H1 (cell line): ENCODE results near the gene CDC45. TPM values are rescaled to one million over a fixed set of nuclear protein-coding genes. Genes with fewer than 3 reads are reported as not detected.

Experiments used
- CTCF ChIA-PET: fragments of 300-600 bp; sonication (Branson Sonifier 250); formaldehyde crosslinking; loops from one replicate; lab custom pipeline; 2021; ENCODE audit not compliant: partially characterized antibody; lab: Charles Lee
- POLR2A ChIA-PET: fragments of 300-600 bp; sonication (Branson Sonifier 250); formaldehyde crosslinking; loops from one replicate; lab custom pipeline; 2021; ENCODE audit warnings: inconsistent platforms; ENCODE audit not compliant: partially characterized antibody; lab: Charles Lee
- DNase-seq, 2 experiments: peaks; one replicate each; pipeline versions ENCODE4 v3.0.0 to v3.0.0-alpha.2; 2010 to 2022; ENCODE audit warnings: low spot score in 2 of 2, low read depth in 1 of 2, mixed read lengths in 1 of 2
- FAIRE-seq: peaks from 2 replicates; lab custom pipeline; 2011; peaks lifted over from hg19 to GRCh38; lab: Jason Lieb, UNC
- H2AFZ ChIP-seq: 2 replicates; pipeline ENCODE4 v1.8.1; 2012; ENCODE audit warnings: low read length, inconsistent platforms
- H2AK5ac ChIP-seq: 2 replicates; pipeline ENCODE4 v1.6.1; 2013; ENCODE audit warnings: low read depth, low read length
- H2BK120ac ChIP-seq: replicated peaks from 2 replicates; pipeline ENCODE3; 2013; ENCODE audit warnings: low read depth, low read length, inconsistent platforms
- H2BK12ac ChIP-seq: 2 replicates; pipeline ENCODE4 v1.6.1; 2013; ENCODE audit warnings: low read depth, low read length
- H2BK15ac ChIP-seq: 2 replicates; pipeline ENCODE4 v1.6.1; 2013; ENCODE audit warnings: low read length
- H2BK20ac ChIP-seq: 2 replicates; pipeline ENCODE4 v1.6.1; 2013; ENCODE audit warnings: low read length
- H2BK5ac ChIP-seq: 2 replicates; pipeline ENCODE4 v1.6.1; 2013; ENCODE audit warnings: low read depth, low read length
- H3K14ac ChIP-seq: 2 replicates; pipeline ENCODE4 v1.6.1; 2013; ENCODE audit warnings: inconsistent platforms; ENCODE audit not compliant: insufficient read length
- H3K18ac ChIP-seq: 2 replicates; pipeline ENCODE4 v1.6.1; 2013; ENCODE audit warnings: low read length; ENCODE audit errors: extremely low read depth
- H3K23ac ChIP-seq: 2 replicates; pipeline ENCODE4 v1.6.1; 2013; ENCODE audit warnings: inconsistent platforms; ENCODE audit not compliant: insufficient read length
- H3K23me2 ChIP-seq: 2 replicates; pipeline ENCODE4 v1.6.1; 2013; ENCODE audit warnings: low read depth, low read length
- H3K27ac ChIP-seq: 2 replicates; pipeline ENCODE4 v1.6.1; 2011; ENCODE audit warnings: low read depth, low read length, inconsistent platforms
- H3K27me3 ChIP-seq, 4 experiments: replicated peaks in 1 of 4; 1 replicate in 1 of 4; 2 replicates in 3 of 4; pipeline versions ENCODE4 v1.6.1 to v1.8.1; 2011 to 2013; ENCODE audit warnings: low read length in 3 of 4, mild to moderate bottlenecking in 3 of 4, inconsistent platforms in 2 of 4, mixed read lengths in 2 of 4, moderate library complexity in 1 of 4; ENCODE audit not compliant: control insufficient read depth in 3 of 4, insufficient read depth in 3 of 4; ENCODE audit errors: extremely low read depth in 1 of 4
- H3K36me3 ChIP-seq, 4 experiments: 2 replicates each; pipeline versions ENCODE4 v1.6.1 to v1.8.1; 2011 to 2013; ENCODE audit warnings: mild to moderate bottlenecking in 4 of 4, low read length in 3 of 4, moderate library complexity in 2 of 4, control low read depth in 1 of 4, inconsistent platforms in 1 of 4; ENCODE audit not compliant: insufficient read depth in 4 of 4, control insufficient read depth in 2 of 4
- H3K4ac ChIP-seq: replicated peaks from 2 replicates; pipeline ENCODE3; 2013; ENCODE audit warnings: low read length, low read depth, mixed read lengths, inconsistent platforms; ENCODE audit not compliant: insufficient read length
- H3K4me1 ChIP-seq, 4 experiments: replicated peaks in 1 of 4; 1 replicate in 1 of 4; 2 replicates in 3 of 4; pipeline versions ENCODE4 v1.6.1 to v1.8.1; 2011 to 2013; ENCODE audit warnings: low read length in 3 of 4, inconsistent platforms in 2 of 4, mixed read lengths in 1 of 4; ENCODE audit not compliant: insufficient read depth in 4 of 4, control insufficient read depth in 3 of 4
- H3K4me2 ChIP-seq, 2 experiments: 2 replicates each; pipeline versions ENCODE4 v1.6.1 to v1.8.1; 2011 to 2013; ENCODE audit warnings: low read depth in 2 of 2, low read length in 2 of 2, control low read depth in 1 of 2, inconsistent platforms in 1 of 2, mild to moderate bottlenecking in 1 of 2; ENCODE audit not compliant: insufficient read depth in 1 of 2
- H3K4me3 ChIP-seq, 4 experiments: fragments of 200-600, 300-600 bp in 1 of 4; sonication (generic), shearing (Covaris generic), sonication (Bioruptor Twin) in 1 of 4; 2 replicates each; pipeline versions ENCODE4 v1.5.1 to v1.8.1; 2011 to 2016; ENCODE audit warnings: low read length in 4 of 4, low read depth in 3 of 4, control low read depth in 2 of 4, inconsistent platforms in 2 of 4, mild to moderate bottlenecking in 2 of 4, mixed read lengths in 1 of 4, moderate library complexity in 1 of 4; ENCODE audit not compliant: insufficient read depth in 2 of 4; ENCODE audit errors: extremely low read depth in 1 of 4
- H3K56ac ChIP-seq: replicated peaks from 2 replicates; pipeline ENCODE3; 2013; ENCODE audit warnings: low read depth, mild to moderate bottlenecking, mixed read lengths, low read length, inconsistent platforms; ENCODE audit not compliant: insufficient read length
- H3K79me1 ChIP-seq: 2 replicates; pipeline ENCODE4 v1.6.1; 2013; ENCODE audit warnings: low read depth, low read length, control low read depth
- H3K79me2 ChIP-seq, 2 experiments: 2 replicates each; pipeline versions ENCODE4 v1.6.1 to v1.8.1; 2012 to 2013; ENCODE audit warnings: low read length in 2 of 2, mild to moderate bottlenecking in 2 of 2, inconsistent platforms in 1 of 2; ENCODE audit not compliant: insufficient read depth in 2 of 2, control insufficient read depth in 1 of 2
- H3K9ac ChIP-seq, 4 experiments: replicated peaks in 1 of 4; 1 replicate in 1 of 4; 2 replicates in 3 of 4; pipeline versions ENCODE4 v1.6.1 to v1.8.1; 2011 to 2013; ENCODE audit warnings: low read depth in 3 of 4, low read length in 3 of 4, control low read depth in 2 of 4, mild to moderate bottlenecking in 2 of 4, moderate library complexity in 2 of 4, inconsistent platforms in 1 of 4; ENCODE audit errors: extremely low read depth in 1 of 4
- H3K9me3 ChIP-seq, 2 experiments: 2 replicates each; pipeline versions ENCODE4 v1.6.1 to v1.8.1; 2012 to 2013; ENCODE audit warnings: mild to moderate bottlenecking in 2 of 2, moderate library complexity in 2 of 2, control low read depth in 1 of 2, inconsistent platforms in 1 of 2, low read depth in 1 of 2, low read length in 1 of 2, mixed read lengths in 1 of 2; ENCODE audit not compliant: insufficient read depth in 2 of 2
- H4K20me1 ChIP-seq, 2 experiments: replicated peaks in 1 of 2; 2 replicates each; pipeline versions ENCODE3 to v1.8.1; 2011 to 2013; ENCODE audit warnings: inconsistent platforms in 2 of 2, low read length in 2 of 2, mild to moderate bottlenecking in 1 of 2; ENCODE audit not compliant: insufficient read depth in 2 of 2, control insufficient read depth in 1 of 2
- H4K5ac ChIP-seq: 2 replicates; pipeline ENCODE4 v1.6.1; 2013; ENCODE audit warnings: low read length, low read depth, mixed read lengths, inconsistent platforms; ENCODE audit not compliant: insufficient read length
- H4K8ac ChIP-seq: 2 replicates; pipeline ENCODE4 v1.8.0; 2013; ENCODE audit warnings: mild to moderate bottlenecking, moderate library complexity, low read length, inconsistent platforms; ENCODE audit not compliant: insufficient read depth; ENCODE audit errors: extremely low read depth
- H4K91ac ChIP-seq: replicated peaks from 2 replicates; pipeline ENCODE3; 2013; ENCODE audit warnings: low read length, mixed read lengths, inconsistent platforms; ENCODE audit not compliant: insufficient read length
- CHD1 ChIP-seq: IDR thresholded peaks from 2 replicates; pipeline ENCODE4 v1.6.1; 2012; ENCODE audit warnings: low read depth, low read length, improper control_type of control experiment
- HDAC6 ChIP-seq: IDR thresholded peaks from one replicate; pipeline ENCODE4 v1.7.1; 2012; ENCODE audit warnings: low read depth, mild to moderate bottlenecking, inconsistent platforms, low read length, moderate library complexity
- JUND ChIP-seq: IDR thresholded peaks from 2 replicates; pipeline ENCODE4 v1.6.1; 2011; ENCODE audit warnings: mild to moderate bottlenecking, improper control_type of control experiment, low read length
- NANOG ChIP-seq: IDR thresholded peaks from 2 replicates; pipeline ENCODE4 v1.6.1; 2011; ENCODE audit warnings: low read length, low read depth, mild to moderate bottlenecking, inconsistent platforms; ENCODE audit not compliant: insufficient read depth, poor library complexity, severe bottlenecking
- POU5F1 ChIP-seq: IDR thresholded peaks from 2 replicates; pipeline ENCODE4 v1.6.1; 2011; ENCODE audit warnings: low read depth, mild to moderate bottlenecking, low read length, moderate library complexity
- SIN3A ChIP-seq, 2 experiments: IDR thresholded peaks in 1 of 2; conservative IDR thresholded peaks in 1 of 2; 2 replicates each; pipeline ENCODE4 v1.6.1; 2011 to 2012; ENCODE audit warnings: low read length in 2 of 2, improper control_type of control experiment in 1 of 2, low read depth in 1 of 2, mild to moderate bottlenecking in 1 of 2
- WGBS, 2 experiments: shearing (Covaris generic) in 1 of 2; methylation state at CpG; one replicate each; pipeline versions ENCODE4 v1.1.6 to v1.1.7; 2013 to 2015; ENCODE audit warnings: low lambda C conversion rate in 2 of 2, mixed read lengths in 2 of 2, inconsistent platforms in 1 of 2, low coverage in 1 of 2, missing lambda C conversion rate in 1 of 2; ENCODE audit not compliant: insufficient replicate concordance in 2 of 2, insufficient coverage in 1 of 2, insufficient read length in 1 of 2; ENCODE audit errors: extremely low coverage in 1 of 2, missing lambda C conversion rate in 1 of 2; 5-methylcytosine and 5-hydroxymethylcytosine counted together
- polyA plus RNA-seq, 7 experiments: library from polyadenylated mRNA; depleted of rRNA in 3 of 7; stranded (reverse) in 5 of 7; unstranded in 2 of 7; fragments of >200 nt in 5 of 7; fragments of 200-250 nt in 2 of 7; gene quantifications; 1 replicate in 5 of 7; 2 replicates in 1 of 7; 4 replicates in 1 of 7; pipeline versions ENCODE4 v1.2.1 to v1.2.3, GENCODE V29; 2011 to 2013; ENCODE audit warnings: missing spikeins in 2 of 7, mixed read lengths in 2 of 7
- total RNA-seq: library from RNA; stranded (reverse); fragmentation: NEBNext Ultra II Directional; extraction: Animal tissue kit (Norgen Biotek cat#: 25700); gene quantifications from 2 replicates; pipeline ENCODE4 v1.2.1, GENCODE V29; 2021

Gene CDC45
- total and polyA plus RNA-seq, 2 of the 8 experiments (the other 6 are each of a cell fraction or from before 2014, with no cell fraction given), result 31.9 to 37.7 TPM

DNA sequence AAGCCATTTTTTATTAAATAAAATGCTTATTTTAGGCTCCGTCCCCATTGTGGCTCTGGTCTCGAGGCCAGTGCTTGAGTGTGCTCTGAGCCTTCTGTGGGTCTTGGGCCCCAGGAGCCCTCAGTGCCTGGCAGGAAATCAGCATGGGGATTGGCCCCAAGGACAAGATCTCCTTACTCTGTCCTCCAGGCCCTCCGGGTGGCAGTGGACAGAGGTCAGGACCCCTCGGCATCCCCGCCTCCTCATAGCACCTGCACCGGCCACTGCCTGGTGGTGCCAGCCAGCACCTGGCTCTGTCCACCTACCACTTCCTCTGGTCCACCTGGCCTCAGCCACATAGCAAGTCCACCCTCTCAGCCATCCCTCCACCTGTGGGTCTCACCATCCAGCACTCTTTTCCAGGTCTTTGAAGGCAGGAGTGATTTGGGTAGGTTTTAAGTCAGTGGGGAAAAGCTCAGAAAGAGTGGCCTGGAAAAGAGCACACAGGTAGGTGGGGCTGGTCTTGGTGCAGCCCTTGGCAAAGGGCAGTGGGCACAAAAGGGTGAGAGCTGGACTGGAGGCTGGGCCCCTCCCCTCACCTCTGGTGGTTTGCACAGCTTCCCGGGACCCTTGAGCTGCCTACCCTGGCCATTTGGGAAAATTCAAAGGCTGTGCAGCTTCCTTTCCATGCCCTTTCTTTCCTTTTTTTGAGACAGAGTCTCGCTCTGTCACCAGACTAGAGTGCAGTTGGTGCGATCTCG lies 41.0 kb downstream of the CDC45 start:
- Histone ChIP-seq H3K9ac (no peak overlapping the region), H3K4me2 (no peak overlapping the region), H4K5ac (no peak overlapping the region), H3K4me1 (peaks cover 0 to 15% (median 13%) of the 10 kb centered on the region in 4 experiments; a peak in 6 of 7 replicates), H3K27ac (no peak overlapping the region), H3K23ac (no peak overlapping the region), H2BK20ac (no peak overlapping the region), H3K9me3 (no peaks in the 10 kb centered on the region), H4K91ac (no peak overlapping the region), H2BK5ac (no peak overlapping the region), H4K8ac (no peak overlapping the region), H2AFZ (no peak overlapping the region), H3K27me3 (peaks cover 0 to 40% (median 32%) of the 10 kb centered on the region in 4 experiments; a peak in 6 of 7 replicates), H3K79me1 (no peaks in the 10 kb centered on the region), H3K4me3 (no peak overlapping the region), H3K18ac (no peak overlapping the region), H3K14ac (no peak overlapping the region), H3K79me2 (no peaks in the 10 kb centered on the region), H3K23me2 (peaks cover 16% of the 10 kb centered on the region; the same call in 1 of the 2 replicates), H2BK120ac (no peak overlapping the region), H3K56ac (no peak overlapping the region), H2BK15ac (no peak overlapping the region), H3K4ac (no peak overlapping the region), H2BK12ac (no peak overlapping the region), H4K20me1 (peaks cover 0 to 16% of the 10 kb centered on the region in 2 experiments)
- POLR2A ChIA-PET, result interaction anchor here (1.2 to 1.3 kb wide), 2 partner anchors 11 to 25 kb away, joined by 3 to 5 read pairs; no protein-coding TSS in a partner anchor
- 92% methylated on average over 10 of the region's 10 CpGs; no CpG with 5 or more reads in 1 of the 2 experiments for WGBS, 2 experiments
- CTCF ChIA-PET, result interaction anchor here (0.6 to 1.7 kb wide), 4 partner anchors 12 to 219 kb away, joined by 3 to 4 read pairs (median 3); no protein-coding TSS in a partner anchor
- DNase-seq (no peak), FAIRE-seq (no peak)
- no peak for TF ChIP-seq POU5F1
- TF ChIP-seq SIN3A (conservative IDR thresholded peaks at IDR 0.05 in 1 of 2, IDR thresholded peaks at IDR 0.05 in 1 of 2; ENCODE audit: low read depth in 1 of 2, low read length in 2 of 2), result no peak
- TF ChIP-seq JUND, result no peak
- no peak for TF ChIP-seq NANOG
- TF ChIP-seq CHD1, result no peak
- TF ChIP-seq HDAC6, result no peak
- TF ChIP-seq, all 59 proteins: peak for 0
- Histone ChIP-seq H2AK5ac (no peak overlapping the region), H3K36me3 (peaks cover 0 to 5% (median 0%) of the 10 kb centered on the region in 4 experiments; a peak in 3 of 8 replicates)
